WTC11 (cell line): ENCODE measurements around the gene ZNG1F.
"Not testable (repeated sequence)": the region's sequence is repeated elsewhere in the genome, so short reads cannot be mapped to it uniquely, and the experiment has no call there.

ENCODE experiments used
- CTCF ChIP-seq: fragments of 200-600 bp; IDR thresholded peaks from 2 replicates; pipeline ENCODE4 v1.8.0; 2022; ENCODE audit warnings: antibody characterized with exemption
- ESRRA ChIP-seq: sonication (generic); formaldehyde crosslinking; IDR thresholded peaks from 2 replicates; pipeline ENCODE4 v1.8.1; 2022; ENCODE audit warnings: mild to moderate bottlenecking, missing genetic modification reagents, borderline replicate concordance
- ETV6 ChIP-seq: sonication (generic); formaldehyde crosslinking; IDR thresholded peaks from 2 replicates; pipeline ENCODE4 v1.8.1; 2022; ENCODE audit warnings: mild to moderate bottlenecking, missing genetic modification reagents
- FOXJ3 ChIP-seq: sonication (generic); formaldehyde crosslinking; IDR thresholded peaks from 2 replicates; pipeline ENCODE4 v1.9.0; 2021; ENCODE audit warnings: missing genetic modification reagents, mild to moderate bottlenecking, borderline replicate concordance

GRCh38 chr9:41098759-41099158, 90.4 kb downstream of the ZNG1F start:
- TF ChIP-seq ESRRA (CRISPR knock-in tag); FOXJ3 (CRISPR knock-in tag); CTCF; ETV6 (CRISPR knock-in tag): not testable (repeated sequence)
